Liver (tissue), 9 donors: ENCODE data around the gene CHD3. TPM values are rescaled to one million over a fixed set of nuclear protein-coding genes. Genes with fewer than 3 reads are reported as not detected.

Experiments used
- DNase-seq: peaks from one replicate; pipeline ENCODE4 v3.0.0-alpha.2; 2017; ENCODE audit warnings: low spot score
- H3K27ac ChIP-seq, 2 donors: one replicate each; pipeline ENCODE4 v1.7.0; 2013; ENCODE audit warnings: inconsistent platforms in 2 of 2, low read length in 2 of 2, control low read depth in 1 of 2, low read depth in 1 of 2, mild to moderate bottlenecking in 1 of 2
- H3K27me3 ChIP-seq, 4 donors: one replicate each; pipeline versions ENCODE4 v1.6.1 to v1.7.0; 2013; ENCODE audit warnings: low read length in 3 of 4, inconsistent platforms in 1 of 4, mild to moderate bottlenecking in 1 of 4, moderate library complexity in 1 of 4; ENCODE audit not compliant: control insufficient read depth in 4 of 4, insufficient read depth in 4 of 4
- H3K36me3 ChIP-seq, 4 donors: one replicate each; pipeline versions ENCODE4 v1.6.1 to v1.7.0; 2013; ENCODE audit warnings: low read length in 3 of 4, mild to moderate bottlenecking in 3 of 4, low read depth in 1 of 4, moderate library complexity in 1 of 4; ENCODE audit not compliant: control insufficient read depth in 4 of 4, insufficient read depth in 3 of 4
- H3K4me1 ChIP-seq, 4 donors: one replicate each; pipeline versions ENCODE4 v1.6.1 to v1.7.0; 2013; ENCODE audit warnings: low read length in 3 of 4, mild to moderate bottlenecking in 3 of 4, moderate library complexity in 1 of 4; ENCODE audit not compliant: control insufficient read depth in 4 of 4, insufficient read depth in 4 of 4
- H3K4me3 ChIP-seq, 3 donors: one replicate each; pipeline versions ENCODE4 v1.6.1 to v1.7.0; 2013; ENCODE audit warnings: low read length in 3 of 3, control low read depth in 1 of 3, low read depth in 1 of 3, mild to moderate bottlenecking in 1 of 3
- H3K9ac ChIP-seq, 2 donors: one replicate each; pipeline ENCODE4 v1.7.0; 2013; ENCODE audit warnings: low read length in 2 of 2, mild to moderate bottlenecking in 2 of 2, moderate library complexity in 2 of 2, control low read depth in 1 of 2, low read depth in 1 of 2
- H3K9me3 ChIP-seq, 4 donors: one replicate each; pipeline versions ENCODE4 v1.6.1 to v1.7.0; 2013; ENCODE audit warnings: low read length in 3 of 4; ENCODE audit not compliant: control insufficient read depth in 4 of 4
- ATF3 ChIP-seq: IDR thresholded peaks from 2 replicates; pipeline ENCODE4 v1.6.1; 2016; ENCODE audit warnings: antibody characterized with exemption
- CTCF ChIP-seq: fragments of 150-350 bp; IDR thresholded peaks from 2 replicates; pipeline ENCODE4 v1.5.1; 2017; ENCODE audit warnings: improper control_type of control experiment, low read depth, low read length; ENCODE audit not compliant: missing input control
- EGR1 ChIP-seq, 2 donors: IDR thresholded peaks; 2 replicates each; pipeline ENCODE4 v1.6.1; 2016 to 2018; ENCODE audit warnings: antibody characterized with exemption in 2 of 2, low read depth in 2 of 2
- FOXA1 ChIP-seq: IDR thresholded peaks from 2 replicates; pipeline ENCODE4 v1.6.1; 2016; ENCODE audit warnings: antibody characterized with exemption
- FOXA2 ChIP-seq: IDR thresholded peaks from 2 replicates; pipeline ENCODE4 v1.6.1; 2016; ENCODE audit warnings: antibody characterized with exemption
- GABPA ChIP-seq, 2 donors: IDR thresholded peaks in 1 of 2; conservative IDR thresholded peaks in 1 of 2; 2 replicates each; pipeline ENCODE4 v1.6.1; 2016; ENCODE audit warnings: antibody characterized with exemption in 2 of 2, mild to moderate bottlenecking in 1 of 2, moderate library complexity in 1 of 2
- HNF4A ChIP-seq, 2 donors: conservative IDR thresholded peaks; 2 replicates each; pipeline ENCODE4 v1.6.1; 2016; ENCODE audit warnings: antibody characterized with exemption in 2 of 2, mild to moderate bottlenecking in 2 of 2
- HNF4G ChIP-seq: IDR thresholded peaks from 2 replicates; pipeline ENCODE4 v1.6.1; 2016; ENCODE audit warnings: antibody characterized with exemption
- JUND ChIP-seq, 2 donors: IDR thresholded peaks; 2 replicates each; pipeline ENCODE4 v1.6.1; 2016; ENCODE audit warnings: antibody characterized with exemption in 2 of 2
- MAX ChIP-seq: IDR thresholded peaks from 2 replicates; pipeline ENCODE4 v1.6.1; 2016; ENCODE audit warnings: antibody characterized with exemption
- NR2F2 ChIP-seq: IDR thresholded peaks from 2 replicates; pipeline ENCODE4 v1.6.1; 2016; ENCODE audit warnings: antibody characterized with exemption
- RAD21 ChIP-seq, 2 donors: IDR thresholded peaks; 2 replicates each; pipeline ENCODE4 v1.6.1; 2016; ENCODE audit warnings: antibody characterized with exemption in 2 of 2, mild to moderate bottlenecking in 2 of 2
- REST ChIP-seq: IDR thresholded peaks from 2 replicates; pipeline ENCODE4 v1.6.1; 2016; ENCODE audit warnings: antibody characterized with exemption, mild to moderate bottlenecking
- RXRA ChIP-seq, 2 donors: IDR thresholded peaks; 2 replicates each; pipeline ENCODE4 v1.6.1; 2017 to 2018; ENCODE audit warnings: antibody characterized with exemption in 2 of 2, mild to moderate bottlenecking in 1 of 2
- SP1 ChIP-seq: IDR thresholded peaks from 2 replicates; pipeline ENCODE4 v1.6.1; 2018; ENCODE audit warnings: antibody characterized with exemption, mild to moderate bottlenecking
- YY1 ChIP-seq: IDR thresholded peaks from 2 replicates; pipeline ENCODE4 v1.6.1; 2016; ENCODE audit warnings: antibody characterized with exemption, mild to moderate bottlenecking
- ZBTB33 ChIP-seq: IDR thresholded peaks from 2 replicates; pipeline ENCODE4 v1.6.1; 2016; ENCODE audit warnings: antibody characterized with exemption
- WGBS: extraction: QIAGEN DNeasy Blood & Tissue Kit; methylation state at CpG from one replicate; pipeline ENCODE4 v1.1.7; 2013; 5-methylcytosine and 5-hydroxymethylcytosine counted together
- polyA plus RNA-seq, 2 donors: library from polyadenylated mRNA; stranded (reverse) in 1 of 2; unstranded in 1 of 2; fragments of 200-250 nt in 1 of 2; fragments of >200 nt in 1 of 2; fragmentation: Nextera tagmentation in 1 of 2; extraction: Ambion mirVana in 1 of 2; gene quantifications; one replicate each; pipeline versions ENCODE4 v1.2.1 to v1.2.3, GENCODE V29; 2013 to 2015
- total RNA-seq, 2 donors: library from RNA; depleted of rRNA; stranded (reverse); fragments of >200 nt; gene quantifications; one replicate each; pipeline ENCODE4 v1.2.3, GENCODE V29; 2014
- donor health status: healthy.
- donor health status: healthy.
- donor health status: healthy.
- donor health status: healthy.
- donor health status: healthy.

CHD3 gene
- total and polyA plus RNA-seq, 4 donors, result 1.9 to 14.4 (median 7.2) TPM

- Histone ChIP-seq H3K4me3 (no peak overlapping the region), H3K36me3 (peaks cover 2 to 35% (median 8%) of the 10 kb centered on the region in 4 donors), H3K4me1 (no peaks in the 10 kb centered on the region), H3K27ac (no peak overlapping the region), H3K27me3 (no peaks in the 10 kb centered on the region), H3K9me3 (no peaks in the 10 kb centered on the region), H3K9ac (no peak overlapping the region)
- WGBS, result 95% methylated on average over 29 of the region's 29 CpGs
- no peak for DNase-seq
- TF ChIP-seq SP1, result no peak
- TF ChIP-seq NR2F2, result no peak
- no peak for TF ChIP-seq EGR1 (IDR thresholded peaks at IDR 0.05; ENCODE audit: low read depth in 2 of 2)
- no peak for TF ChIP-seq HNF4G
- TF ChIP-seq ZBTB33, result no peak
- TF ChIP-seq MAX, result no peak
- TF ChIP-seq RAD21 (IDR thresholded peaks at IDR 0.05), result no peak
- no peak for TF ChIP-seq FOXA1
- no peak for TF ChIP-seq JUND (IDR thresholded peaks at IDR 0.05)
- TF ChIP-seq CTCF, result no peak
- TF ChIP-seq GABPA (IDR thresholded peaks at IDR 0.05 in 1 of 2, conservative IDR thresholded peaks at IDR 0.05 in 1 of 2), result no peak
- TF ChIP-seq HNF4A (conservative IDR thresholded peaks at IDR 0.05), result no peak
- TF ChIP-seq FOXA2, result no peak
- TF ChIP-seq REST, result no peak
- no peak for TF ChIP-seq RXRA (IDR thresholded peaks at IDR 0.05)
- no peak for TF ChIP-seq ATF3
- TF ChIP-seq YY1, result no peak
These were observed 20.5 kb downstream of the CHD3 start for GRCh38 chr17:7909089-7909488.

- H3K36me3 ChIP-seq, result peaks cover 2 to 27% (median 3%) of the 10 kb centered on the region in 4 donors
- WGBS, result 97% methylated on average over 15 of the region's 15 CpGs
These were observed 21.7 kb downstream of the CHD3 start for GRCh38 chr17:7910281-7910680.

More at GRCh38 chr17:7910281-7910680, 21.7 kb downstream of the CHD3 start:
- DNase-seq, result no peak
- H3K4me1 ChIP-seq, result peaks cover under 1 to 8% (median 3%) of the 10 kb centered on the region in 4 donors
- H3K9ac ChIP-seq, result no peak overlapping the region
- no peaks in the 10 kb centered on the region for H3K27me3 ChIP-seq
- no peak overlapping the region for H3K4me3 ChIP-seq
- no peak for TF ChIP-seq GABPA (IDR thresholded peaks at IDR 0.05 in 1 of 2, conservative IDR thresholded peaks at IDR 0.05 in 1 of 2)
- TF ChIP-seq HNF4G, result no peak
- TF ChIP-seq FOXA2, result no peak
- no peak for TF ChIP-seq YY1
- TF ChIP-seq ATF3, result no peak
- TF ChIP-seq ZBTB33, result no peak
- no peak for TF ChIP-seq MAX
- no peak for TF ChIP-seq EGR1 (IDR thresholded peaks at IDR 0.05; ENCODE audit: low read depth in 2 of 2)
- TF ChIP-seq FOXA1, result no peak
- H3K9me3 ChIP-seq, result no peaks in the 10 kb centered on the region
- no peak overlapping the region for H3K27ac ChIP-seq
